HepG2 (cell line): ENCODE measurements around the gene OTUD6A.

Experiments used
- EZH2 ChIP-seq: conservative IDR thresholded peaks from 2 replicates; pipeline ENCODE4 v1.6.1; 2012; ENCODE audit warnings: mild to moderate bottlenecking, low read depth, low read length, moderate library complexity
- MLX ChIP-seq: IDR thresholded peaks from 2 replicates; pipeline ENCODE4 v1.6.1; 2016
- POLR2AphosphoS2 ChIP-seq: IDR thresholded peaks from 2 replicates; pipeline ENCODE4 v1.6.1; 2011; ENCODE audit warnings: low read depth, low read length, improper control_type of control experiment
- REPIN1 ChIP-seq: sonication (generic); formaldehyde crosslinking; IDR thresholded peaks from 2 replicates; pipeline ENCODE4 v1.8.0; 2022; ENCODE audit warnings: missing genetic modification reagents, low read depth, mild to moderate bottlenecking, borderline replicate concordance
- STAT5B ChIP-seq: sonication (generic); formaldehyde crosslinking; IDR thresholded peaks from 2 replicates; pipeline ENCODE4 v1.4.0; 2020; ENCODE audit warnings: missing genetic modification reagents
- ZFP91 ChIP-seq: sonication (generic); formaldehyde crosslinking; IDR thresholded peaks from 2 replicates; pipeline ENCODE4 v1.9.0; 2022; ENCODE audit warnings: missing genetic modification reagents, mild to moderate bottlenecking, borderline replicate concordance
- ZNF451 ChIP-seq: sonication (generic); formaldehyde crosslinking; IDR thresholded peaks from 2 replicates; pipeline ENCODE4 v1.5.0; 2020; ENCODE audit warnings: mild to moderate bottlenecking, missing genetic modification reagents
- TF ChIP-seq, protein P1 (sequence below): sonication (generic); formaldehyde crosslinking; IDR thresholded peaks from 2 replicates; pipeline ENCODE4 v1.5.0; 2020; ENCODE audit warnings: mild to moderate bottlenecking, missing genetic modification reagents, moderate library complexity
- TF ChIP-seq, protein P2 (sequence below): IDR thresholded peaks from 2 replicates; pipeline ENCODE4 v1.6.1; 2016; ENCODE audit warnings: low read depth

DNA sequence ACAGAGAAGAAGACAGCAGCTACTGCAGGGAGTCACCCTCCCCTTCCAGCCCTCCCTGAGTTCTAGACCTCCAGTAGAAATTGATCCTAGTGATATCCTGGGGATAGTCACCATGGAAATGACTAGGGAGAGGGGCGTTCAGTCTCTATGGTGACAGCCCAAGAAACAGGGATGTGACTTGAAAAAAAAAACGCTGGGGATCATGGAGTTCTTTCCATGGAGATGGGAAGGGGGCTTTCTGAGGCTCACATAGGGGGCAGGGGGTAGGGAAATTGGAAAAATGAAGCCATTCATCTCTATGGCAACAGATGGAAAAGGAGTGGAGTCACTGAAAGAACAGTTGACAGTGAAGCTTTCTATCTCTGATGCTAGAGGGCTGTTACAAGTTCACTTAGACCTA lies 43.0 kb downstream of the OTUD6A start:
- TF ChIP-seq ZNF451 (CRISPR knock-in tag) (no peak), ZFP91 (CRISPR knock-in tag) (no peak), MLX (no peak), EZH2 (no peak), REPIN1 (no peak), POLR2AphosphoS2 (no peak), STAT5B (CRISPR knock-in tag) (no peak)
- TF ChIP-seq, protein P1, sequence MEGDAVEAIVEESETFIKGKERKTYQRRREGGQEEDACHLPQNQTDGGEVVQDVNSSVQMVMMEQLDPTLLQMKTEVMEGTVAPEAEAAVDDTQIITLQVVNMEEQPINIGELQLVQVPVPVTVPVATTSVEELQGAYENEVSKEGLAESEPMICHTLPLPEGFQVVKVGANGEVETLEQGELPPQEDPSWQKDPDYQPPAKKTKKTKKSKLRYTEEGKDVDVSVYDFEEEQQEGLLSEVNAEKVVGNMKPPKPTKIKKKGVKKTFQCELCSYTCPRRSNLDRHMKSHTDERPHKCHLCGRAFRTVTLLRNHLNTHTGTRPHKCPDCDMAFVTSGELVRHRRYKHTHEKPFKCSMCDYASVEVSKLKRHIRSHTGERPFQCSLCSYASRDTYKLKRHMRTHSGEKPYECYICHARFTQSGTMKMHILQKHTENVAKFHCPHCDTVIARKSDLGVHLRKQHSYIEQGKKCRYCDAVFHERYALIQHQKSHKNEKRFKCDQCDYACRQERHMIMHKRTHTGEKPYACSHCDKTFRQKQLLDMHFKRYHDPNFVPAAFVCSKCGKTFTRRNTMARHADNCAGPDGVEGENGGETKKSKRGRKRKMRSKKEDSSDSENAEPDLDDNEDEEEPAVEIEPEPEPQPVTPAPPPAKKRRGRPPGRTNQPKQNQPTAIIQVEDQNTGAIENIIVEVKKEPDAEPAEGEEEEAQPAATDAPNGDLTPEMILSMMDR (CRISPR knock-in tag): no peak
- TF ChIP-seq, protein P2, sequence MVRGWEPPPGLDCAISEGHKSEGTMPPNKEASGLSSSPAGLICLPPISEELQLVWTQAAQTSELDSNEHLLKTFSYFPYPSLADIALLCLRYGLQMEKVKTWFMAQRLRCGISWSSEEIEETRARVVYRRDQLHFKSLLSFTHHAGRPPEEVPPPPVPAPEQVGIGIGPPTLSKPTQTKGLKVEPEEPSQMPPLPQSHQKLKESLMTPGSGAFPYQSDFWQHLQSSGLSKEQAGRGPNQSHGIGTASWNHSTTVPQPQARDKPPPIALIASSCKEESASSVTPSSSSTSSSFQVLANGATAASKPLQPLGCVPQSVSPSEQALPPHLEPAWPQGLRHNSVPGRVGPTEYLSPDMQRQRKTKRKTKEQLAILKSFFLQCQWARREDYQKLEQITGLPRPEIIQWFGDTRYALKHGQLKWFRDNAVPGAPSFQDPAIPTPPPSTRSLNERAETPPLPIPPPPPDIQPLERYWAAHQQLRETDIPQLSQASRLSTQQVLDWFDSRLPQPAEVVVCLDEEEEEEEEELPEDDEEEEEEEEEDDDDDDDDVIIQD (CRISPR knock-in tag): no peak
